Measurements from ENCODE around the gene DIP2B.
"Not testable (repeated sequence)": the region's sequence is repeated elsewhere in the genome, so short reads cannot be mapped to it uniquely, and the experiment has no call there.

Gene DIP2B

GRCh38 chr12:50550530-50551223, 45.9 kb downstream of the DIP2B start:
- no peak for DNase-seq

GRCh38 chr12:50551866-50552265, 47.1 kb downstream of the DIP2B start:
- DNase-seq = no peak

- DNase-seq = no peak
These were observed 49.9 kb downstream of the DIP2B start for GRCh38 chr12:50554651-50555050.

- no peak for DNase-seq
These were observed 50.7 kb downstream of the DIP2B start for GRCh38 chr12:50555471-50555885.

- no peak for DNase-seq
These were observed 51.5 kb downstream of the DIP2B start for GRCh38 chr12:50556273-50556672.

GRCh38 chr12:50556796-50557195, 52.0 kb downstream of the DIP2B start:
- DNase-seq = not testable (repeated sequence)

- DNase-seq = no peak
These were observed 52.6 kb downstream of the DIP2B start for GRCh38 chr12:50557421-50557820.

- no peak for DNase-seq
These were observed 54.2 kb downstream of the DIP2B start for GRCh38 chr12:50558970-50559369.

- no peak for DNase-seq
These were observed 58.0 kb downstream of the DIP2B start for GRCh38 chr12:50562520-50563433.

GRCh38 chr12:50563434-50563787, 58.6 kb downstream of the DIP2B start:
- no peak for DNase-seq

- no peak for DNase-seq
These were observed 59.6 kb downstream of the DIP2B start for GRCh38 chr12:50564237-50564947.

GRCh38 chr12:50564948-50565297, 60.1 kb downstream of the DIP2B start:
- DNase-seq = no peak

GRCh38 chr12:50566066-50566465, 61.3 kb downstream of the DIP2B start:
- DNase-seq = no peak

GRCh38 chr12:50567926-50568325, 63.1 kb downstream of the DIP2B start:
- no peak for DNase-seq

- no peak for DNase-seq
These were observed 63.7 kb downstream of the DIP2B start for GRCh38 chr12:50568338-50569091.

GRCh38 chr12:50569321-50569720, 64.5 kb downstream of the DIP2B start:
- no peak for DNase-seq

GRCh38 chr12:50569876-50570275, 65.1 kb downstream of the DIP2B start:
- DNase-seq = no peak

GRCh38 chr12:50571786-50572185, 67.0 kb downstream of the DIP2B start:
- DNase-seq = no peak

GRCh38 chr12:50572287-50572686, 67.5 kb downstream of the DIP2B start:
- DNase-seq = no peak

GRCh38 chr12:50572760-50573159, 68.0 kb downstream of the DIP2B start:
- no peak for DNase-seq

- no peak for DNase-seq
These were observed 68.5 kb downstream of the DIP2B start for GRCh38 chr12:50573271-50573670.

- DNase-seq = no peak
These were observed 70.0 kb downstream of the DIP2B start for GRCh38 chr12:50574601-50575348.

Data from NCI-H510A (cell line).